Neural crest cell (in vitro differentiated cells): ENCODE measurements around the gene IDH3B. TPM values are rescaled to one million over a fixed set of nuclear protein-coding genes. Genes with fewer than 3 reads are reported as not detected.

Source experiments
- DNase-seq: peaks from one replicate; pipeline ENCODE4 v3.0.0; 2021; ENCODE audit warnings: low read depth, mixed read lengths, low spot score
- H3K27ac Mint-ChIP-seq: one replicate; pipeline ENCODE4 v1.8.0; 2021; ENCODE audit warnings: mild to moderate bottlenecking, mixed read lengths; ENCODE audit not compliant: unreplicated experiment
- H3K27me3 Mint-ChIP-seq: 2 replicates; pipeline ENCODE4 v1.8.0; 2021; ENCODE audit warnings: low read depth, mild to moderate bottlenecking, mixed read lengths
- H3K36me3 Mint-ChIP-seq: 2 replicates; pipeline ENCODE4 v1.8.0; 2021; ENCODE audit warnings: low read depth, mild to moderate bottlenecking, mixed read lengths
- H3K4me1 Mint-ChIP-seq: 2 replicates; pipeline ENCODE4 v1.8.0; 2021; ENCODE audit warnings: mixed read lengths
- H3K4me3 Mint-ChIP-seq: one replicate; pipeline ENCODE4 v1.8.0; 2021; ENCODE audit warnings: mild to moderate bottlenecking, mixed read lengths
- H3K9me3 Mint-ChIP-seq: 2 replicates; pipeline ENCODE4 v1.8.0; 2021; ENCODE audit warnings: mixed read lengths
- CTCF ChIP-seq: fragments of 200-600 bp; sonication (generic); conservative IDR thresholded peaks from 2 replicates; pipeline ENCODE4 v1.5.0; 2021; ENCODE audit warnings: antibody characterized with exemption, mild to moderate bottlenecking
- total RNA-seq: library from RNA; stranded (reverse); gene quantifications from 2 replicates; pipeline ENCODE4 v1.2.1, GENCODE V29; 2021

IDH3B gene
- total RNA-seq, 1 donor from 2014 or later = 100 TPM

GRCh38 chr20:2680046-2680445 lies 16.0 kb upstream of the IDH3B start:
- Mint-ChIP-seq H3K9me3 (no peaks in the 10 kb centered on the region), H3K27me3 (peaks cover 74% of the 10 kb centered on the region), H3K36me3 (no peaks in the 10 kb centered on the region), H3K4me3 (no peak overlapping the region), H3K4me1 (no peaks in the 10 kb centered on the region), H3K27ac (no peak overlapping the region)
- TF ChIP-seq CTCF = no peak
- DNase-seq = no peak

GRCh38 chr20:2673453-2673852 lies 9.4 kb upstream of the IDH3B start:
- no peak for TF ChIP-seq CTCF
- Mint-ChIP-seq H3K36me3 (no peaks in the 10 kb centered on the region), H3K9me3 (no peaks in the 10 kb centered on the region), H3K27ac (no peak overlapping the region), H3K4me1 (no peaks in the 10 kb centered on the region), H3K27me3 (peaks cover 67% of the 10 kb centered on the region), H3K4me3 (no peak overlapping the region)
- no peak for DNase-seq

- Mint-ChIP-seq H3K27ac (no peak overlapping the region), H3K4me1 (no peaks in the 10 kb centered on the region), H3K4me3 (no peak overlapping the region), H3K27me3 (peaks cover 69% of the 10 kb centered on the region), H3K9me3 (no peaks in the 10 kb centered on the region), H3K36me3 (no peaks in the 10 kb centered on the region)
- TF ChIP-seq CTCF = no peak
- DNase-seq = no peak
Observed at GRCh38 chr20:2672446-2672845, 8.4 kb upstream of the IDH3B start.

- no peak for TF ChIP-seq CTCF
- Mint-ChIP-seq H3K4me1 (no peaks in the 10 kb centered on the region), H3K36me3 (no peaks in the 10 kb centered on the region), H3K4me3 (no peak overlapping the region), H3K27me3 (peaks cover 66% of the 10 kb centered on the region), H3K9me3 (no peaks in the 10 kb centered on the region), H3K27ac (no peak overlapping the region)
- no peak for DNase-seq
Observed at GRCh38 chr20:2671977-2672376, 8.0 kb upstream of the IDH3B start.

- Mint-ChIP-seq H3K4me1 (peaks cover 10% of the 10 kb centered on the region), H3K36me3 (peaks cover 26% of the 10 kb centered on the region), H3K27me3 (peaks cover 32% of the 10 kb centered on the region), H3K27ac (peak overlapping the region; percentile 54), H3K9me3 (no peaks in the 10 kb centered on the region), H3K4me3 (peak overlapping the region; percentile 91)
- DNase-seq = no peak
- TF ChIP-seq CTCF = no peak
Observed at GRCh38 chr20:2663364-2663886, 591 bp downstream of the IDH3B start.

GRCh38 chr20:2659547-2659946 lies 4.5 kb downstream of the IDH3B start:
- peak overlapping the region; percentile 77 for H3K4me3 Mint-ChIP-seq

More at GRCh38 chr20:2659547-2659946, 4.5 kb downstream of the IDH3B start:
- H3K9me3 Mint-ChIP-seq = no peaks in the 10 kb centered on the region
- peaks cover 58% of the 10 kb centered on the region for H3K36me3 Mint-ChIP-seq
- peaks cover 25% of the 10 kb centered on the region for H3K4me1 Mint-ChIP-seq
- H3K27ac Mint-ChIP-seq = no peak overlapping the region
- DNase-seq = no peak
- peaks cover 8% of the 10 kb centered on the region for H3K27me3 Mint-ChIP-seq
- no peak for TF ChIP-seq CTCF
